Pancreas (tissue), 10 donors: ENCODE data around the gene SETBP1. TPM values are rescaled to one million over a fixed set of nuclear protein-coding genes. Genes with fewer than 3 reads are reported as not detected.

Experiments used
- ATAC-seq, 4 donors: fragments of 200-7000 bp; cut with Tn5 transposase; one replicate each; pipeline versions ENCODE4 v1.8.0 to v1.9.1; 2020; ENCODE audit warnings: mild to moderate bottlenecking in 4 of 4, moderate library complexity in 4 of 4
- DNase-seq, 6 donors: peaks; one replicate each; pipeline ENCODE4 v3.0.0-alpha.2; 2020
- FAIRE-seq: peaks from 2 replicates; lab custom pipeline; 2012; peaks lifted over from hg19 to GRCh38; lab: Jason Lieb, UNC
- H3K27ac ChIP-seq, 4 donors: fragments of 200-600 bp; sonication (generic); 1 replicate in 3 of 4; 2 replicates in 1 of 4; pipeline versions ENCODE4 v1.5.0 to v1.8.0; 2020
- H3K27me3 ChIP-seq, 4 donors: fragments of 200-600 bp; one replicate each; pipeline ENCODE4 v1.8.0; 2021
- H3K36me3 ChIP-seq, 3 donors: fragments of 200-600 bp; sonication (generic) in 1 of 3; one replicate each; pipeline versions ENCODE4 v1.5.0 to v1.8.0; 2020 to 2021
- H3K4me1 ChIP-seq, 3 donors: fragments of 200-600 bp; one replicate each; pipeline ENCODE4 v1.8.0; 2021
- H3K4me3 ChIP-seq, 4 donors: fragments of 200-600 bp; sonication (generic) in 2 of 4; one replicate each; pipeline versions ENCODE4 v1.5.0 to v1.8.0; 2020 to 2021
- H3K9me3 ChIP-seq, 4 donors: fragments of 200-600 bp; one replicate each; pipeline ENCODE4 v1.8.0; 2021
- CTCF ChIP-seq, 4 donors: fragments of 200-600 bp; sonication (generic) in 3 of 4; IDR thresholded peaks; one replicate each; pipeline versions ENCODE4 v1.5.0 to v1.8.0; 2021; ENCODE audit warnings: antibody characterized with exemption in 4 of 4
- WGBS, 2 donors: extraction: QIAGEN DNeasy Blood & Tissue Kit; methylation state at CpG; one replicate each; pipeline ENCODE4 v1.1.7; 2013; 5-methylcytosine and 5-hydroxymethylcytosine counted together
- intact Hi-C, 3 donors: fragments of 100-400 bp; cut with DNase I; formaldehyde crosslinking; loops; one replicate each; pipeline versions ENCODE4 v1.11.1 to v1.14.2; 2022
- polyA plus RNA-seq, 2 donors: library from polyadenylated mRNA; stranded (reverse); fragments of 200-250 nt; gene quantifications; one replicate each; pipeline ENCODE4 v1.2.3, GENCODE V29; 2013
- total RNA-seq, 6 donors: library from RNA; stranded (reverse); fragmentation: NEBNext Ultra II Directional in 4 of 6; extraction: Animal tissue kit (Norgen Biotek cat#: 25700) in 4 of 6; gene quantifications; one replicate each; pipeline versions ENCODE4 v1.2.1 to v1.2.4, GENCODE V29; 2021 to 2023
- donor health status: healthy with polysubstance abuse.
- donor health status: DM: no; HTN: no; CAD: no; lungs with moderate emphysema.
- donor health status: DM: no; HTN: no; CAD: no.
- donor health status: control.
- donor health status: control.
- donor health status: Bipolar disorder and iron deficiency.
- donor health status: DM: yes; HTN: yes; CAD: no.
- donor health status: DM: no; HTN: no; CAD: no.
- donor health status: DM: no; HTN: no; CAD: no.
- donor health status: DM: yes; HTN: yes; CAD: no.

The SETBP1 gene
- total and polyA plus RNA-seq, 8 donors: 3.9 to 24.0 (median 18.1) TPM

GRCh38 chr18:45103319-45104048 is 422.8 kb downstream of the SETBP1 start:
- DNase-seq (no peak), FAIRE-seq (no peak), ATAC-seq (peak in 1 of 4 donors; percentile 57)
- Histone ChIP-seq H3K9me3 (no peaks in the 10 kb centered on the region), H3K4me3 (no peak overlapping the region), H3K4me1 (no peaks in the 10 kb centered on the region), H3K27ac (no peak overlapping the region), H3K27me3 (no peaks in the 10 kb centered on the region), H3K36me3 (no peaks in the 10 kb centered on the region)
- intact Hi-C loops: no loop called here
- TF ChIP-seq CTCF (IDR thresholded peaks at IDR 0.05): no peak
- WGBS, 2 donors: 82 to 89% methylated on average over 5 of the region's 5 CpGs

- Histone ChIP-seq H3K9me3 (no peaks in the 10 kb centered on the region), H3K36me3 (no peaks in the 10 kb centered on the region), H3K27ac (no peak overlapping the region), H3K27me3 (no peaks in the 10 kb centered on the region), H3K4me1 (no peaks in the 10 kb centered on the region), H3K4me3 (no peak overlapping the region)
- no peak for ATAC-seq
- WGBS, 2 donors: 67 to 85% methylated on average over 1 of the region's 1 CpG
- TF ChIP-seq CTCF (IDR thresholded peaks at IDR 0.05): no peak
- DNase-seq: no peak
- FAIRE-seq: no peak
- intact Hi-C loops: no loop called here
Measured at GRCh38 chr18:45104049-45104395, 423.3 kb downstream of the SETBP1 start.

- Histone ChIP-seq H3K4me1 (no peaks in the 10 kb centered on the region), H3K36me3 (no peaks in the 10 kb centered on the region), H3K9me3 (no peaks in the 10 kb centered on the region), H3K4me3 (no peak overlapping the region), H3K27me3 (no peaks in the 10 kb centered on the region), H3K27ac (no peak overlapping the region)
- TF ChIP-seq CTCF (IDR thresholded peaks at IDR 0.05): no peak
- FAIRE-seq (no peak), DNase-seq (no peak), ATAC-seq (peak in 3 of 4 donors; percentile 38 to 67 (median 50))
- intact Hi-C loops: no loop called here
- WGBS, 2 donors: 62 to 66% methylated on average over 2 of the region's 2 CpGs
Measured at GRCh38 chr18:45106331-45106774, 425.7 kb downstream of the SETBP1 start.

GRCh38 chr18:45107425-45107824 is 426.7 kb downstream of the SETBP1 start:
- intact Hi-C loops: no loop called here
- Histone ChIP-seq H3K9me3 (no peaks in the 10 kb centered on the region), H3K4me3 (no peak overlapping the region), H3K27me3 (no peaks in the 10 kb centered on the region), H3K36me3 (no peaks in the 10 kb centered on the region), H3K4me1 (no peaks in the 10 kb centered on the region), H3K27ac (no peak overlapping the region)
- no peak for TF ChIP-seq CTCF (IDR thresholded peaks at IDR 0.05)
- 94 to 96% methylated on average over 1 of the region's 1 CpG for WGBS, 2 donors
- DNase-seq: no peak
- FAIRE-seq: no peak
- no peak for ATAC-seq

- FAIRE-seq: no peak
- ATAC-seq: no peak
Measured at GRCh38 chr18:45108754-45109153, 428.1 kb downstream of the SETBP1 start.

More at GRCh38 chr18:45108754-45109153, 428.1 kb downstream of the SETBP1 start:
- WGBS, 2 donors: 83 to 86% methylated on average over 7 of the region's 7 CpGs
- intact Hi-C loops: no loop called here
- Histone ChIP-seq H3K4me1 (no peaks in the 10 kb centered on the region), H3K4me3 (no peak overlapping the region), H3K27ac (no peak overlapping the region), H3K27me3 (no peaks in the 10 kb centered on the region), H3K36me3 (no peaks in the 10 kb centered on the region), H3K9me3 (no peaks in the 10 kb centered on the region)
- DNase-seq: no peak
- TF ChIP-seq CTCF (IDR thresholded peaks at IDR 0.05): no peak
